Keratinocyte (primary cell): Measurements from ENCODE around the gene CUL4A. TPM values are rescaled to one million over a fixed set of nuclear protein-coding genes. Genes with fewer than 3 reads are reported as not detected.

Experiments used
- DNase-seq: peaks from one replicate; pipeline ENCODE4 v3.0.0-alpha.2; 2011; ENCODE audit warnings: low read depth, missing footprints, low spot score
- FAIRE-seq: peaks from 2 replicates; lab custom pipeline; 2011; peaks lifted over from hg19 to GRCh38; lab: Jason Lieb, UNC
- H2AFZ ChIP-seq: 2 replicates; pipeline ENCODE4 v1.6.0; 2012; ENCODE audit warnings: low read length, control low read depth, inconsistent platforms; ENCODE audit not compliant: control insufficient read depth
- H3K27ac ChIP-seq: 2 replicates; pipeline ENCODE4 v1.5.1; 2011; ENCODE audit warnings: low read length; ENCODE audit not compliant: control insufficient read depth, insufficient read depth
- H3K27me3 ChIP-seq: 3 replicates; pipeline ENCODE4 v1.6.0; 2011; ENCODE audit warnings: low read length; ENCODE audit not compliant: control insufficient read depth, insufficient read depth; ENCODE audit errors: extremely low read depth
- H3K36me3 ChIP-seq, 2 experiments: 2 replicates in 1 of 2; 3 replicates in 1 of 2; pipeline ENCODE4 v1.5.1; 2011; ENCODE audit warnings: low read length in 2 of 2, mild to moderate bottlenecking in 1 of 2; ENCODE audit not compliant: control insufficient read depth in 2 of 2, insufficient read depth in 2 of 2; ENCODE audit errors: extremely low read depth in 1 of 2
- H3K4me1 ChIP-seq: 3 replicates; pipeline ENCODE4 v1.5.1; 2011; ENCODE audit warnings: low read length; ENCODE audit not compliant: control insufficient read depth, insufficient read depth; ENCODE audit errors: extremely low read depth
- H3K4me2 ChIP-seq: 3 replicates; pipeline ENCODE4 v1.6.0; 2011; ENCODE audit warnings: low read depth, low read length; ENCODE audit not compliant: control insufficient read depth, insufficient read depth; ENCODE audit errors: extremely low read depth
- H3K4me3 ChIP-seq, 3 experiments: fragments of 200-600 bp in 1 of 3; sonication (generic) in 1 of 3; 2 replicates in 2 of 3; 3 replicates in 1 of 3; pipeline ENCODE4 v1.5.1; 2011 to 2016; ENCODE audit warnings: low read length in 3 of 3, mild to moderate bottlenecking in 3 of 3, control low read depth in 2 of 3, inconsistent platforms in 1 of 3, low read depth in 1 of 3, mixed read lengths in 1 of 3, mixed run types in 1 of 3, moderate library complexity in 1 of 3; ENCODE audit not compliant: control insufficient read depth in 2 of 3, insufficient read depth in 2 of 3; ENCODE audit errors: extremely low read depth in 1 of 3
- H3K79me2 ChIP-seq: 2 replicates; pipeline ENCODE4 v1.6.0; 2012; ENCODE audit warnings: low read length; ENCODE audit not compliant: control insufficient read depth, insufficient read depth
- H3K9ac ChIP-seq: 3 replicates; pipeline ENCODE4 v1.6.0; 2011; ENCODE audit warnings: low read length; ENCODE audit not compliant: control insufficient read depth, insufficient read depth; ENCODE audit errors: extremely low read depth
- H3K9me1 ChIP-seq: 3 replicates; pipeline ENCODE4 v1.6.0; 2011; ENCODE audit warnings: low read length; ENCODE audit not compliant: control insufficient read depth, insufficient read depth; ENCODE audit errors: extremely low read depth
- H3K9me3 ChIP-seq: 2 replicates; pipeline ENCODE4 v1.5.1; 2012; ENCODE audit warnings: low read depth, low read length; ENCODE audit not compliant: control insufficient read depth
- H4K20me1 ChIP-seq: 3 replicates; pipeline ENCODE4 v1.6.0; 2011; ENCODE audit warnings: low read length; ENCODE audit not compliant: control insufficient read depth, insufficient read depth; ENCODE audit errors: extremely low read depth
- EZH2 ChIP-seq: IDR thresholded peaks from one replicate; pipeline ENCODE4 v1.6.1; 2012; ENCODE audit warnings: inconsistent platforms, mild to moderate bottlenecking, low read length, moderate library complexity
- dilution Hi-C: fragments of 300-500 bp; cut with MboI; formaldehyde crosslinking; loops from one replicate; pipeline ENCODE4 v1.7.0; 2020; ENCODE audit warnings: low sequenced_read_pairs; ENCODE audit not compliant: extremely low pct_ligation_motif_present
- polyA plus RNA-seq, 5 experiments: library from polyadenylated mRNA; depleted of rRNA in 3 of 5; stranded (reverse) in 3 of 5; stranded (forward) in 1 of 5; unstranded in 1 of 5; fragments of >200 nt; gene quantifications; 1 replicate in 1 of 5; 2 replicates in 3 of 5; 3 replicates in 1 of 5; pipeline versions ENCODE4 v1.2.1 to v1.2.3, GENCODE V29; 2011 to 2012; ENCODE audit warnings: missing spikeins in 2 of 5, low read depth in 1 of 5, low replicate concordance in 1 of 5
- TF ChIP-seq, protein P1 (sequence below), 3 experiments: IDR thresholded peaks in 1 of 3; conservative IDR thresholded peaks in 1 of 3; optimal IDR thresholded peaks in 1 of 3; 2 replicates in 2 of 3; 3 replicates in 1 of 3; pipeline versions ENCODE3 to v1.5.1; 2011; ENCODE audit warnings: low read length in 3 of 3, mild to moderate bottlenecking in 3 of 3, moderate library complexity in 2 of 3, control low read depth in 1 of 3, inconsistent platforms in 1 of 3; ENCODE audit not compliant: insufficient read depth in 2 of 3; ENCODE audit errors: extremely low read depth in 1 of 3

Gene CUL4A
- polyA plus RNA-seq, 1 donor (not counting 4 experiments of a cell fraction or from before 2014, with no cell fraction given), result 57.3 TPM

DNA sequence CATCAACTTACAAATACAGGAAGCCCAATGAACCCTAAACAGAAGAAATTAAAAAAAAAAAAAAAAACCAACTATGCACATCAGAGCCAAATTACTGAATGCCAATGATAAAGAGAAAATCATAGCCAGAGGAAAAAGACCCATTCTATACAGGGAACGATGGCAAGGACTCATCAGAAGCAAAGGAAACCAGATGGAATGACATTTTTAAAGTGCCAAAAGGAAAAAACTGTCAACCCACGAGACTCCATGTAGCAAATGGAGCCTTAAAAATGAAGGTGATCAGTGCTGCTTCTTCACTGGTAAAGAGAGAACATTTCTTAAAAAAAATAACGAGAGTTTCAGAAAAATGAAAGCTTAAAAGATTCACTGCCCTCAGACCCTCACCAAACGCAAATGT, 19.2 kb upstream of the CUL4A start:
- Histone ChIP-seq H3K27me3 (no peaks in the 10 kb centered on the region), H3K36me3 (peaks cover 25 to 40% of the 10 kb centered on the region in 2 experiments), H3K9me3 (no peaks in the 10 kb centered on the region), H3K27ac (no peak overlapping the region), H3K9ac (no peak overlapping the region), H2AFZ (no peak overlapping the region), H4K20me1 (no peaks in the 10 kb centered on the region), H3K9me1 (no peaks in the 10 kb centered on the region), H3K79me2 (peaks cover 11% of the 10 kb centered on the region), H3K4me3 (no peak overlapping the region), H3K4me2 (no peak overlapping the region), H3K4me1 (peaks cover 12% of the 10 kb centered on the region)
- FAIRE-seq, result no peak
- dilution Hi-C loops, result no loop called here
- DNase-seq, result no peak
- TF ChIP-seq, protein P1, sequence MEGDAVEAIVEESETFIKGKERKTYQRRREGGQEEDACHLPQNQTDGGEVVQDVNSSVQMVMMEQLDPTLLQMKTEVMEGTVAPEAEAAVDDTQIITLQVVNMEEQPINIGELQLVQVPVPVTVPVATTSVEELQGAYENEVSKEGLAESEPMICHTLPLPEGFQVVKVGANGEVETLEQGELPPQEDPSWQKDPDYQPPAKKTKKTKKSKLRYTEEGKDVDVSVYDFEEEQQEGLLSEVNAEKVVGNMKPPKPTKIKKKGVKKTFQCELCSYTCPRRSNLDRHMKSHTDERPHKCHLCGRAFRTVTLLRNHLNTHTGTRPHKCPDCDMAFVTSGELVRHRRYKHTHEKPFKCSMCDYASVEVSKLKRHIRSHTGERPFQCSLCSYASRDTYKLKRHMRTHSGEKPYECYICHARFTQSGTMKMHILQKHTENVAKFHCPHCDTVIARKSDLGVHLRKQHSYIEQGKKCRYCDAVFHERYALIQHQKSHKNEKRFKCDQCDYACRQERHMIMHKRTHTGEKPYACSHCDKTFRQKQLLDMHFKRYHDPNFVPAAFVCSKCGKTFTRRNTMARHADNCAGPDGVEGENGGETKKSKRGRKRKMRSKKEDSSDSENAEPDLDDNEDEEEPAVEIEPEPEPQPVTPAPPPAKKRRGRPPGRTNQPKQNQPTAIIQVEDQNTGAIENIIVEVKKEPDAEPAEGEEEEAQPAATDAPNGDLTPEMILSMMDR (optimal IDR thresholded peaks at IDR 0.05 in 1 of 3, IDR thresholded peaks at IDR 0.05 in 1 of 3, conservative IDR thresholded peaks at IDR 0.05 in 1 of 3; ENCODE audit: extremely low read depth in 1 of 3, insufficient read depth in 2 of 3, low read length in 3 of 3), result no peak
- TF ChIP-seq EZH2, result no peak

DNA sequence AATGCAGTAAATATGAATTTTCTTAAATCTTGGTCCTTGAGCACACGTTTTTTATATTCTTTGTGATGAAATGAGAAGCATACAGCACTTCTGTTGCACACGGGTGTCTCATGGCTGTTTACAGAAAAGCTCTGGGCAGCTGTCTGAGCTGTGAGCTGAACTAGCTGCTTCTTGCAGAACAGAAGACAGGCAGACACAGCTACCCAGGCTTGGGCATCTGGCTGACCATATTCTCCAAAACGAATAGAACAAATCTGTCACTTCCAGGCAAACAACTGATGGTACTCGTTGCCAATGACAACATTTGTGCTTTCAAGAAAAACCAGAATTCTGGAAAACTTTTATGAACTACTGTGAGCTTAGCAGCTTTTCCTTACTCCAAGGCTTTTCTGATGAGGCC, 17.1 kb upstream of the CUL4A start:
- H3K36me3 ChIP-seq, result peaks cover 27 to 53% of the 10 kb centered on the region in 2 experiments
- no peak for FAIRE-seq

More for the DNA sequence above, 17.1 kb upstream of the CUL4A start:
- Histone ChIP-seq H3K27ac (no peak overlapping the region), H3K4me2 (no peak overlapping the region), H2AFZ (no peak overlapping the region), H3K27me3 (no peaks in the 10 kb centered on the region), H3K4me1 (peaks cover 6% of the 10 kb centered on the region), H3K4me3 (no peak overlapping the region), H3K9me3 (no peaks in the 10 kb centered on the region), H3K9me1 (no peaks in the 10 kb centered on the region), H3K79me2 (peaks cover 2% of the 10 kb centered on the region), H4K20me1 (no peaks in the 10 kb centered on the region), H3K9ac (no peak overlapping the region)
- dilution Hi-C loops, result no loop called here
- TF ChIP-seq, protein P1 (optimal IDR thresholded peaks at IDR 0.05 in 1 of 3, IDR thresholded peaks at IDR 0.05 in 1 of 3, conservative IDR thresholded peaks at IDR 0.05 in 1 of 3; ENCODE audit: extremely low read depth in 1 of 3, insufficient read depth in 2 of 3, low read length in 3 of 3), result no peak
- no peak for TF ChIP-seq EZH2
- no peak for DNase-seq
